ENCODE data around the gene PRPH2.

GRCh38 chr6:42708096-42708495, 14.3 kb downstream of the PRPH2 start:
- no peak for TF ChIP-seq CTCF (IDR thresholded peaks at IDR 0.05; ENCODE audit: low read depth, low read length, poor library complexity, severe bottlenecking)
- TF ChIP-seq EZH2phosphoT487 (IDR thresholded peaks at IDR 0.05; ENCODE audit: borderline replicate concordance, low read length), result no peak
